ENCODE data around the gene TTC7B.
"Not testable (repeated sequence)": the region's sequence is repeated elsewhere in the genome, so short reads cannot be mapped to it uniquely, and the experiment has no call there.

Gene TTC7B, protein sequence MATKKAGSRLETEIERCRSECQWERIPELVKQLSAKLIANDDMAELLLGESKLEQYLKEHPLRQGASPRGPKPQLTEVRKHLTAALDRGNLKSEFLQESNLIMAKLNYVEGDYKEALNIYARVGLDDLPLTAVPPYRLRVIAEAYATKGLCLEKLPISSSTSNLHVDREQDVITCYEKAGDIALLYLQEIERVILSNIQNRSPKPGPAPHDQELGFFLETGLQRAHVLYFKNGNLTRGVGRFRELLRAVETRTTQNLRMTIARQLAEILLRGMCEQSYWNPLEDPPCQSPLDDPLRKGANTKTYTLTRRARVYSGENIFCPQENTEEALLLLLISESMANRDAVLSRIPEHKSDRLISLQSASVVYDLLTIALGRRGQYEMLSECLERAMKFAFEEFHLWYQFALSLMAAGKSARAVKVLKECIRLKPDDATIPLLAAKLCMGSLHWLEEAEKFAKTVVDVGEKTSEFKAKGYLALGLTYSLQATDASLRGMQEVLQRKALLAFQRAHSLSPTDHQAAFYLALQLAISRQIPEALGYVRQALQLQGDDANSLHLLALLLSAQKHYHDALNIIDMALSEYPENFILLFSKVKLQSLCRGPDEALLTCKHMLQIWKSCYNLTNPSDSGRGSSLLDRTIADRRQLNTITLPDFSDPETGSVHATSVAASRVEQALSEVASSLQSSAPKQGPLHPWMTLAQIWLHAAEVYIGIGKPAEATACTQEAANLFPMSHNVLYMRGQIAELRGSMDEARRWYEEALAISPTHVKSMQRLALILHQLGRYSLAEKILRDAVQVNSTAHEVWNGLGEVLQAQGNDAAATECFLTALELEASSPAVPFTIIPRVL

DNA sequence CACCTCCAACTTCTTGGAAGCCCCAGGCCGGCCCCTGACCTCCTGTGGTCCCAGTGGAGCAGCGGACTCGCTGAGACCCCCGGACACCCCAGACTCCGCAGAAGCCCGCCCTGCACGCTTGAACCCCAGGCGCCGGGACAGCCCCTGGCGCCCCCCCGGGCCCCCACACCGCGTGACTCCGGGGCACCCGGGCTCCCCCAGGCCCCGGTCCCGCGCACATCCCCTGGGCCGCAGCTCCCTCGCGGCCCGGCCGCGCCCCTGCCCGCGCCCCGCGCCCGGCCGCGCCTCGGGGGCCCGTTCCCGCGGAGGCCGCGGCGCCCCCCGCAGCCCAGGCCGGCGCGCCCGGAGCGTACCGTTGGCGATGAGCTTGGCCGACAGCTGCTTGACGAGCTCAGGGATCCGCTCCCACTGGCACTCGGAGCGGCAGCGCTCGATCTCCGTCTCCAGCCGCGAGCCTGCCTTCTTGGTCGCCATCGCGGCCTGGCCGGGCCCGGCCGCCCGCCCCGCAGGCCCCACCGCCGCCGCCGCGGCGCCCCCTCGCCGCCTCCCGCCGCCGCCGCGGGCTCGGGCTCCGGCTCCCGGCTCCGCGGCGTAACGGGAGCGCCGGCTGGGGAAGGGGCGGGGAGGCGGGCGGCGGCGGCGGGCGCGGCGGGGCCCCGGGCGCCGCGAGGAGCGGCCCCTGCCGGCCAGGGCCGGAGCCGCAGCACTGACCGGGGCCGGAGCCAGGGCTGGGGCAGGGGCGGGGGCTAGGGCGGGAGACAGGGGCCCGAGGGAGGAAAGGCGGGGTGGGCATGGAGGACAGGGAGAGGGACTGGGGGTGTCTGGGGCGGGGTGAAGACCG, at the start of gene TTC7B:
Gene TTC7B (minus strand): TSS at position 609 of the 841 bp plus-strand sequence. CDS start 135 bp downstream, at position 474.
- DNase-seq = peak; percentile 61

DNA sequence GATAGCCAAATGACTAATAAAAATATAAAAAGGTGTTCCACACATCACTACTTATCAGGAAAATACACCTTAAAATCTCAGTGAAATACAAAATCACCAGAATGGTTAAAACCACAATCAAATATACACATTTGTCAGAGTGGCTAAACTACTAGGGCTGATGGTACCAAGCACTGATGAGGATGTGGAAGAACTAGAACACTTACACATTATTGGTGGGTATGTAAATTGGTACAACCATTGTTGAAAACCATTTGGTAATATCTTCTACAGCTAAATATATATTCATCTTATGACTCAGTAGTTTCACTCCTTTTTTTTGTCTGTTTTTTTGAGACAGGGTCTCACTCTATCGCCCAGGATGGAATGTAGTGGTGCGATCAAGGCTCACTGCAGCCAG, 48.5 kb upstream of the TTC7B start:
- no peak for DNase-seq

DNA sequence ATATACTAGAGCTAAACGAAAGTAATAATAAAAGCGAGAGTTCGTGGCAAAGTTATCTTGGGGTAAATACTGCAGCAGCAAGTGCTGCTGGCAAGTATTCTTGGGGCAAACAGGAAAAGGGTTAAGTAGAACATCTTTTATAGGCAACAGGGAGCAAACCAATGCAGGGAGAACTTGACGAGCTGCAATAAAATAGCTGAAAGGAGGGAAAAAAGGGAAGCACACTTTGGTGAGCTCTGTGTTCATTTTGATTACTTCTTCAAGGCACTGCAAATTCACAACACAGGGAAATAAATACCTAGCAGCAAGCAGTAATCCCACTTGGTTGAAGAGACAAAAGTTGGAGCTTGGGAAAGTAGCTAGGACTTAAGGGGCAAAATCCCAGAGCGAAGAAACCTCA, 42.3 kb upstream of the TTC7B start:
- DNase-seq = no peak

DNA sequence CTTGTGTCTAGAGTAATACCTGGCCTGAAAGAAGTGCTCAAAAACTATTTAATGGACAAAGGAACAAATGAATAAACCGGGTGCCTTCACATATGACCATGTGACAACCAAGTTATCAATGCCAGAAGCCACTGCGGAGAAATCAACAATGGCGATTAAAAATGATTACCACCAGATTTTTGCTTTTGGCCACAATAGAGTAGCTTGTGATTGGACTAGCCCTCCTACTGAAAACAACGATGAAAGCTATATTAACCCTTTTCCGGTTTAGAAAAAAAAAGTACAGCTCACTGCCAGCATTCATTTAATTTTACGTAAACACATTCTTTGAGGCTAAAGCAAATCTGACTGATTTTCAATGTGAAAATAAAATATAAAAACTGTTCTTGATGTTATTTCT, 41.6 kb upstream of the TTC7B start:
- DNase-seq = no peak

DNA sequence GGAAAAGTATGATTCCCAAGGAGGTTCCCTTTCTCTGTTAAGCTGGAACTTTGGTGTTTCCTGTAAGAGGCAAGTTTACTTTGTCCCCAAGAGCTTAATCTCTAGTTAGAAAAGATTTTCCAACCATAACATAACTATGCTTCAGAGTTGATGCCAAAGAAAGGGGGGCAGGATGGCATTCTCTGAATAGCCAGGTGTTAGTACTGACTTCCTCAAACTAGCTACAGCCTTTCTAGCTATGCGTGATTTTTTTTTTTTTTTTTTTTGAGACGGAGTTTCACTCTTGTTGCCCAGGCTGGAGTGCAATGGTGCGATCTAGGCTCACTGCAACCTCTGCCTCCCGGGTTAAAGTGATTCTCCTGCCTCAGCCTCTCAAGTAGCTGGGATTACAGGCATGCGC, 39.9 kb upstream of the TTC7B start:
- DNase-seq = not testable (repeated sequence)

DNA sequence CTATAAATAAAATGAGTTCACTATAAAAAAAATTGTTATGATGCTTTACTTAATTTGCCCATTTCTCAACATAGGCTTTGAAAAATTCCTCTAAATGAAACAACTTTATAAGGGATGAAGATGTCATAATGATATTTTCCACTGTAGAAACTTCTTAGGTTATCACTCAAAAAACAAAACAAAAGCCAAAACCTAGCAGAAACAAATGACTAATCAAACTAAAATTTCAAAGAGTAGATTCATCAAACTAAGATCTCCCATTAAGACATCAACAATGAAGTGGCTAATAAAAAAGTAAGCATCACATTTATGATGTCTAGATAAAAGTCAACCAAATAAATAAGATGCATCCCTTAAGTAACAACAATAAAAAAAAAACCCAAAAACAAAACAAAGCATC, 36.9 kb upstream of the TTC7B start:
- DNase-seq = no peak

DNA sequence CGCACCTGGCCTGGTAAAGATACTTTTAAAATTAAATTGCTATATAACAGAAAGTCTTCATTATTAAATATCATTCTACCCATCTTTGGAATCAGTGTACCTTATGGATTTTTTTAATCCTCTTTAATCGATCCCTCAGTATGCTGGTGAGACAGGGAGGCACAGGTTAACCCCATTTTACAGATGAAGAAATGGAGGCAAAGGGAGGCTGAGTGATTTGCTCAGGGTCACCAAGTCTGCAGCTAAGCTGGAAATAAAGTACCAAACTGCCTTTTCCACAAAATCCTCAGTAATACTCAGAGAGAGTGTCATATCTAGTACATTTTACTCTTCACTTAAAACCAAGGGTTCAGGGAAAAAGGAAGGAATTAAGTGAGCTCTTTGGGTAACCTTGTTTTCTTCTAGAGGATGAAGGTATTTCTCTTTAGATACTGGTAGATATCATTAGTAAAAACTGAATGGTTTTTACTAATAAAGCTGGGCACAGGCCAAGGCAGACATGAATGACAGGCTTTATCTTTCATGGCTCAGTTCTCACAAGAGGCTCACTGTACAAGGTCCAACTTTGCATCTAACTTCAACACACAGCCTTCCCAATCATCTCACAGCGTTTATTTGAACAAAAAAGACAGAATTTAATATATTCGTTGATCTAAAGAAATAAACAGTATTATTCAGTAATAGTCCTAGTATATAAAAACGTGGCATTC, 35.3 kb upstream of the TTC7B start:
- DNase-seq = no peak

DNA sequence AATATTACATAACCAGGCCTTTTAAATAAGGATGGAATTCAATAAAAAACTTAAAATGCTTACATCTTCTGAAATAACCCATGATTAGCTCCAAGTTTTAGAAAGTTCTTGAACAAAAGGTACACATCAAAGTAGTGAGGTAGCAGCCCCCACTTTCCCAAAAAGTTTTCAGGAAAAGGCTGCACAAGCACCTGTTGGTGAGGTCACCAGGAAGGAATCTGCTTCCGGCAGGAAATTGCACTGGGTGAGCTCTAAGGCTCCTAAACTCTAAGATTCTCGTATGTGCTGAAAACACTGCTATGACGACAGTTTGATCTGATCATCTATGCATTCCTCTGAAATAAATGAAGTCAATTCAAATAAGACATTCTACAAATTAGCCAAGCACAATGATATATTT, 34.3 kb upstream of the TTC7B start:
- DNase-seq = no peak

DNA sequence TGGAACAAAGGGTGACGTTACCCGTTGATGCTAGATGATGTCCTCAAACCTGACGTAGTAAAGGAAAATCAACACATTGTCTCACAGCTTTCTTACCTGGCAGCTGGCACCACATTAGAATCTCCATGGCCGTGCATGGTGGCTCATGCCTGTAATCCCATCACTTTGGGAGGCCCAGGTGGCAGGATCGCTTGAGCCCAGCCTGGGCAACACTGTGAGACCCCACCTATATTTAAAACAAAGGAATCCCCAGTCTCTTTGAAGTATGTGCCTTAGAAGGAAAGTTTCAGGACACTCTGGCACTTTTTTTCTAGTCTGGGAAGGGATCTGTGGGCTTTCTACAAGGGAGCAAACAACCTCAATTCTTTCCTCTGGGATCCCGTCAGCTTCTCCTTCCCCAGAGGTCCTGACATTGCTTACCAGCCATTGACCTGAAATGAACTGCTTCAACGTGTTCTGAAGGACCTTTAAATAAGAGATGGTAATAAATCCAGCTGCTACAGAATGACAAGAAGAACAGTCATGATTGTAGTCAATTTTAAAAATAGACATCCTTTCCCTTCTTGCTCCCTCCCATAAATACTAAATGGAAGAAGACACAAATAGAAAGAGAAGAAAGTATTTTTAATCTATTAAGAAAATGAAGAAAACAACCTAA, 33.7 kb upstream of the TTC7B start:
- DNase-seq = no peak

DNA sequence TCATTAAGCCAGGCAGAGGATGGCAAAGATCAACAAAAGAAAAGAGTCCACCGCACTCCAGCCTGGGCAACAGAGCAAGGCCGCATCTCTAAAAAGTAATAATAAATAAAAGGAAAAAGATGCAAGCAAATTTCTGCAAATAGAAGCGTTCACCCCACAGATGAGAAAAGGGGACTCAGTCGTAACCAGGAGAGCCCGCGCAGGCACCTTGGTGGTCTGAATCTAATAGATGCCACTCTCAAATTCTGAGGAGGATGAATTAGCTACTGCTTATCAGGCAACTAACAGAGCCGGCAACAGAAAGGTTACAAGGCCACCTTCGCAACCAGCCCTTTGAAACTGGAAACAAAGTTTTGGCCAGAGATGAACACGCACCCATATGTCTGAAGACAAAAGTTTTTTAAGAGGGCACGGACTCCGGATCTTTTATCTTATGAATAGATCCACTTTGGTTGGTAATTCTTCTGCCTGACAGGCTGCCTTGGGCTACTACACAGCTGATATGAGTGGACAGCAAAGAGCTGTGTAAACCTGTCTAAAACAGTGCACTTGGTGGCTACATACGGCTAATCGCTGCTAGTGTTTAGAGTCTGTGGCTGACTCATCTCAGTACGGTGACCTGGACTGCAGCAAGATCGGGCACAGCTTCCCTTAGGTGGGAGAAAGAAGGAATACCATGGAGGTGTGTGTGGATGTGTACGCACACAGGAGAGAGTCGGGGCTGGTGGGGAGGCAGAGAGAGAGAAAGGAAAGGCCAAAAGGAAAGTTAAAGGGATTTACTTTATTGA, 32.9 kb upstream of the TTC7B start:
- DNase-seq = no peak

DNA sequence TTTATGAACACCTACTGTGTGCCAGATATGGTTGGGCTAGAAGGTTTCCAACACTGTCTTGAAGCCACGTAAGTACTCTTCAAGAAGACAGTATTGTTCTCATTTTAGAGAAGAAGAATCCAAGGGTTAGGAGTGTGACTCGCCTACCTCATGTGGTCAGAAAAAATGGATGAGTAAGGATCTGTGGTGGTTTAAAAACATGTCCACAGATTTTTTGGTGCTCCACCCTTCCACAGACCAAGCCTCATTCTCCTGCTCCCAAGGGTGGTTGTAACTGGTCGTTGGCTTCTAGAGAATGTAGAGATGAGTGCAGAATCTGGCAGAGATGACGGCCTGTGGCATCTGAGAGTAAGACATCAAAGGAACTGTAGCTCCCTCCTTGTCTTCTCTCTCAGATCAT, 30.3 kb upstream of the TTC7B start:
- no peak for DNase-seq

DNA sequence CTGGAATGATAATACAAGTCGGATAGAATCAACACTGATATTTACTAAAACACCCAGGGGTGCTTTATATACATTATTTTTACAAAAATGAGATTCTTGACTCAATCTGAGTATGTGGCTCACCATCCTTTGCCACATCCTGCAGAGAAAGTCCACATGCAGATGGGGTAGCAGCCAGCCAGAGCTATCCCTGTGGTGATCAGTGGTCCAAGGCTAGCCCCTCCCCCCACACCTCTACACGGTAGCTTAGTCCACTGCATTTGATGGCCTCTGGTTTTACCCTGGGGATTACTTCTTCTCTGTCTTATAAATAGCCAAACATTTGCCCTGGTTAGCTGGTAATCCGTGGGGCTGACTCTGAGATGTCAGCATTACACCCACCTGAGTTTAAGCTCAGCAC, 28.1 kb upstream of the TTC7B start:
- DNase-seq = no peak

DNA sequence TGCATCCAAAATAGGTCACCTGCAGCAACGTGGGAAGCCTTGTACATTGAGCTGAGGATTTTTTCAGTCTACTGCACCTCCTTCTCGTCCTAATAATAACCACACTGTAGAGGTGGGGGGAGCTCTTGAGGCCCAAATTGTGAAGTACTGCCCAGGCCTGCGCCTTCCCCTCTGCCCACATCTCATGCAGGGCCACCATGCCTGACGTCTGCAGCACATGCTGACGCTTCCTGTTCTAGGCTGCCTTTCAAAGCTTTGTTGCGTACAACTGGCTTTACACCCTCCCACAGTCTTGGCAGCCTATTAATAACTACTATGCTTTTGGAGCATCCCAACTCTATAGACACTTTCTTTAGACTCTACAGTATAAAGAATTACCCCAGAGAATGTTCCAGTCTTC, 26.5 kb upstream of the TTC7B start:
- peak; percentile 22 for DNase-seq

DNA sequence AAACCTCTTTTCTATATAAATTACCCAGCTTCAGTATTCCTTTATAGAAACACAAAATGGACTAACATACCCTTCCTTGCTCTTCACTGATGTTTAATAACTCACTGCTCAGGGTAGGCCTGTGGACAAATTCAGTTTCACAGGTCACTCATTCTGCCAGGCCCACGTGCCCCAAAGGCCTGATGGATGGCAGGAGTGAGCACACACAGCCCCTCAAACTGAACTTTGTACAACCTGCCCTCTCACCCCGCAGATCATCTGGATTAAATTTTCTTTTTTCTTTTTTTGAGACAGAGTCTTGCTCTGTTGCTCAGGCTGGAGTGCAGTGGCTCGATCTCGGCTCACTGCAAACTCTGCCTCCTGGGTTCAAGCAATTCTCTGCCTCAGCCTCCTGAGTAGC, 24.4 kb upstream of the TTC7B start:
- not testable (repeated sequence) for DNase-seq

DNA sequence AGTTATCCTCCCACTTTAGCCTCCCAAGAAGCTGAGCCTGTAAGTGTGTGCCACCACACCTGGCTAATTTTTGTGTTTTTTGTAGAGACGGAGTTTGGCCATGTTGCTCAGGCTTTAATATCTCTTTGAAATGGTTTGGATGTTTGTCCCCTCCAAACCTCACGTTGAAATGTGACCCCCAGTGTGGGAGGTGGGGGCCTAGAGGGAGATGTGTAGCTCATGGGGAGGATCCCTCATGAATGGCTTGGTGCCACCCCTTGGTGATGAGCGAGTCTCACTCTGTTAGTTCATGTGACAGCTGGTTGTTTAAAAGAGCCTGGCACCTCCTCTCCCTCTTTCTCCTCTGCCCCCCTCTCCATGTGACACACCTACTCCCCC, 23.6 kb upstream of the TTC7B start:
- no peak for DNase-seq

DNA sequence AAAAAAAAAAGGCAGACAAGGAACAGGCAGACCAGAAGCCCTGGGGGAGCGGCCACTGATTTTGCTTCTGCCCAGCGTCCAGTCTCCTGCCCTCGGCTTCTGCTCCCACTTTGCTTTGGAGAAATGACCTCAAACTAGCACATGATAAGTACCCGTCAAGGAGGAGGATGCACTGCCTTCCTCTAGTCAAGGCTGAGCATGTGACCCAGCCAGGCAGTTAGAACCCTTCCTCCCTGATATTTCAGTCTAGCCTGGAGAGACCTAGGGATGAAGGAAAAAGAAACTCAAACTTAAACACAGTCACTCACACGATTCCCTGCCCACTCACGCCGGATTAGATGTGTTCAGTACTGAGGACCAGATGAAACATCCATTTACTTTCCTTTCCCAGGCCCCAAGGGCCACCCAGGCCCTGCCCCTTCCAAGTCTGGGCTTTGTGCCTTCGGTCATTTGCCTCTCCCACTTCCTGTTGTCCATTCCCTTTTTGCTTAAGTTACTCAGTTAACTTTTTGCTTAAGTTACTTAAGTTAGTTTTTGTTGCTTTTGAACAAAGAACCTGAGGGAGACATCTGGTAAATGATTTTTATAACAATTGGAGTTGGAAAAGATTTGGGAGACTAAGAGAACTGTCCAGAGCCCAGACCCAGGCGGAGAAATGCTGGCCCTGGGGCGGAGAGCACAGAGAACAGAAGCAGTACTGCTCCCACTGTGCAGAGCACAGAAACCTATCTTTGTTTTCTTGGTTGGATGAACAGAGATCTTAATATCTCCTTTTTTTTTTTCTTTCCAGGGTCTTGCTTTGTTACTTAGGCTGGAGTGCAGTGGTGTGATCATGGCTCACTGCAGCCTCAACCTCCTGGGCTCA, 23.0 kb upstream of the TTC7B start:
- DNase-seq = no peak

DNA sequence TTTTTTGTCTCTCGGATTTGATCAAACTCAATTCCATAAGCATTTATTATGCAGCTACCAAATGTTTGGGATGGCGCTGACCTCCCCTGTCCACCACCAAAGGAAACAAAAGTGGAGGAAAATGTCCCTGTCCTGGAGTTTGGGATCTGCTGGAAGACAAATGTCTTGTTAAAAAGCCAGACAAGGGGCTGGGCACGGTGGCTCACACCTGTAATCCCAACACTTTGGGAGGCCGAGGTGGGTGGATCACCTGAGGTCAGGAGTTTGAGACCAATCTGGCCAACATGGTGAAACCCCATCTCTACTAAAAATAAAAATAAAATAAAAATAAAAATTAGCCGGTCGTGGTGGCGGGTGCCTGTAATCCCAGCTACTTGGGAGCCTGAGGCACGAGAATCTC, 22.3 kb upstream of the TTC7B start:
- DNase-seq = not testable (repeated sequence)

DNA sequence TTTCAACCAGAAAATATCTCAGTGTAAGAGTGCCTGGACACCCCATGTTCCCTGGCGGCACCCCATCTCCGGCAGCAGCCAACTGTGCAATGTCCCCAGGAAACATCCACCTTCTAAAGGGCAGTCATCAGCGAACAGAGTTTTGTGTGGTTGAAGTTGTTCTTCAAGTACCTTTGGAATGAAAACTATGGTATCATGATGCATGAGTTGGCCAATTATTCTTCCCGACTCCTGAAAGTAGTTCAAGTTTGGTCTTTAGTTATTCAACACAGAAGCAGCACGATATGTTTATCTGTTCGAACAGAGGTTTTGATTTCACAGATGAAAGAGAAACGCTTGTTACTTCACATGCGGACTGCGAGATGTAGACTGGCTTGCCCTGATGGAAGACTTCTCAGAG, 21.1 kb upstream of the TTC7B start:
- DNase-seq = no peak

DNA sequence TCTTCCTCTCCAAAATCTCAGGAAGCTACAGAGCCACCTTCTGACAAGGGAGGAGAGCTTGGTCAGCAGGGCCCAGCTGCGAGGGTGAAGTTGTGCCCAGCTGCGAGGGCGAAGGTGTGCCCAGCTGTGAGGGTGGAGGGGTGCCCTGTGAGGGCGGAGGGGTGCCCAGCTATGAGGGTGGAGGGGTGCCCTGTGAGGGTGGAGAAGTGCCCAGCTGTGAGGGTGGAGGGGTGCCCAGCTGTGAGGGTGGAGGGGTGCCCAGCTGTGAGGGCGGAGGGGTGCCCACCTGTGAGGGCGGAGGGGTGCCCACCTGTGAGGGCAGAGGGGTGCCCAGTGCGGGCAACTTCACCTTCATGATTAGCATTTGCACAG, 20.4 kb upstream of the TTC7B start:
- no peak for DNase-seq

DNA sequence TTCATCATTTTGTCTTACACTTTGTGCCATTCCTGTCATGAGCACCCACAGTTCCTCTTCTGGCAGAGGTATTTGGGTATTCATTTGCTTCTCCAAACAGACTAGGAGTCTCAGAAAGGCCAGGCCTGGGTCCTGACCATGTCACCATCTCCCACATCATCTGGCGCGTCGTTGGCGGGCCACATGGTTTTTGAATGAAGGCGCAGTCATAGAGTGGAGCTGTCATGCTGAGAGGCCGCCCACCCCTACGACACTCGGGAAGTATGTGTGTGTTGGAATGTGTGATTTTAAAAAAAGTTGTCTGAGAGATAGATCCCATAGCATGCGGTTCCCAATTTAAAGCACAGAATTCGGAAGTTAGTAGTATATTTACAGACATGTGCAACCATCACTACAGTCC, 15.6 kb upstream of the TTC7B start:
- DNase-seq = no peak
